ENCODE measurements around the gene PLCB3. TPM values are rescaled to one million over a fixed set of nuclear protein-coding genes. Genes with fewer than 3 reads are reported as not detected.
A peak's percentile ranks its signal among the peaks of the same experiment; 100 is the strongest.

PLCB3 gene
- total and polyA plus RNA-seq, 2 of the 13 experiments (the other 11 are each of a cell fraction or from before 2014, with no cell fraction given), result 7.5 to 13.8 TPM

DNA sequence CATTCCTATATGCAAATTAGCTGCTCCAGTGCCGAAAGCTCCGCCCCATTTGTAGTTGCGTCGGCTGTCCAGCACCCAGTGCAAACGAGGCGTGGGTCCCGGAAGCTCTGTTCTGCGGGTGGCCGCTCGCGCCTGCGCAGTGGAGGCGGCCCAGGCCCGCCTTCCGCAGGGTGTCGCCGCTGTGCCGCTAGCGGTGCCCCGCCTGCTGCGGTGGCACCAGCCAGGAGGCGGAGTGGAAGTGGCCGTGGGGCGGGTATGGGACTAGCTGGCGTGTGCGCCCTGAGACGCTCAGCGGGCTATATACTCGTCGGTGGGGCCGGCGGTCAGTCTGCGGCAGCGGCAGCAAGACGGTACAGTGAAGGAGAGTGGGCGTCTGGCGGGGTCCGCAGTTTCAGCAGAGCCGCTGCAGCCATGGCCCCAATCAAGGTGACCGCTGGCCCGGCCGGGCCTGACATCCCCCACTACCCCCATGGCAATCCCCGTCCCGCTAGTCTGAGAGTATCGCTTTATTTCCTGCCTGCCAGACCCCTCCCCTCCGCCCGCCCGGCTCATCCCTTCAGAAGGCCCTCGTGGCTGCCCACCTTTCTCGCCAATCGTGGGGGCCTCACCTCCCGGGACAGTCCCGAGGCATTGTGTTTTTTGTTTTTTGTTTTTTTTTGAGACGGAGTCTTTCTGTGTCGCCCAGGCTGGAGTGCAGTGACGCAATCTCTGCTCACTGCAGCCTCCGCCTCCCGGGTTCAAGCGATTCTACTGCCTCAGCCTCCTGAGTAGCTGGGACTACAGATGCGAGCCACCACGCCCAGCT, 66.8 kb downstream of the PLCB3 start, which contains the start of gene PRDX5 (continued):
- TF ChIP-seq FOXC1 (CRISPR knock-in tag; IDR thresholded peaks at IDR 0.05; ENCODE audit: borderline replicate concordance) (peak; percentile 76), RBM22 (optimal IDR thresholded peaks at IDR 0.05; ENCODE audit: low read length) (no peak), ATAD3A (CRISPR knock-in tag; IDR thresholded peaks at IDR 0.05) (no peak), ZNF33B (CRISPR knock-in tag; IDR thresholded peaks at IDR 0.05) (no peak), SMAD9 (CRISPR knock-in tag; IDR thresholded peaks at IDR 0.05) (no peak), ZNF556 (CRISPR knock-in tag; IDR thresholded peaks at IDR 0.05; ENCODE audit: borderline replicate concordance) (peak; percentile 46; the same call in 1 of the 2 replicates), ZBTB21 (CRISPR knock-in tag; IDR thresholded peaks at IDR 0.05) (no peak), ZNF577 (CRISPR knock-in tag; IDR thresholded peaks at IDR 0.05; ENCODE audit: borderline replicate concordance, low read depth) (no peak), ZNF75D (CRISPR knock-in tag; IDR thresholded peaks at IDR 0.05; ENCODE audit: borderline replicate concordance) (no peak), CAMTA2 (CRISPR knock-in tag; IDR thresholded peaks at IDR 0.05; ENCODE audit: borderline replicate concordance) (no peak), ZNF136 (CRISPR knock-in tag; IDR thresholded peaks at IDR 0.05; ENCODE audit: low read depth) (0 out of 2 replicates have a peak, but pooled peaks have one; percentile 34), SAFB2 (CRISPR knock-in tag; IDR thresholded peaks at IDR 0.05; ENCODE audit: borderline replicate concordance, low read depth) (peak; percentile 75), GATAD1 (CRISPR knock-in tag; IDR thresholded peaks at IDR 0.05) (no peak; the same call in 1 of the 2 replicates), THAP11 (CRISPR knock-in tag; IDR thresholded peaks at IDR 0.05) (no peak; the same call in 1 of the 2 replicates), ZFY (CRISPR knock-in tag; IDR thresholded peaks at IDR 0.05) (peak; percentile 75), ZFP82 (CRISPR knock-in tag; IDR thresholded peaks at IDR 0.05; ENCODE audit: borderline replicate concordance) (no peak), TBL1XR1 (IDR thresholded peaks at IDR 0.05; ENCODE audit: borderline replicate concordance, low read length, partially characterized antibody) (no peak), RFX3 (CRISPR knock-in tag; IDR thresholded peaks at IDR 0.05) (no peak), HNRNPL (IDR thresholded peaks at IDR 0.05; ENCODE audit: low read depth, low read length) (peak; percentile 69; the same call in 1 of the 2 replicates)
- TF ChIP-seq, protein P1, sequence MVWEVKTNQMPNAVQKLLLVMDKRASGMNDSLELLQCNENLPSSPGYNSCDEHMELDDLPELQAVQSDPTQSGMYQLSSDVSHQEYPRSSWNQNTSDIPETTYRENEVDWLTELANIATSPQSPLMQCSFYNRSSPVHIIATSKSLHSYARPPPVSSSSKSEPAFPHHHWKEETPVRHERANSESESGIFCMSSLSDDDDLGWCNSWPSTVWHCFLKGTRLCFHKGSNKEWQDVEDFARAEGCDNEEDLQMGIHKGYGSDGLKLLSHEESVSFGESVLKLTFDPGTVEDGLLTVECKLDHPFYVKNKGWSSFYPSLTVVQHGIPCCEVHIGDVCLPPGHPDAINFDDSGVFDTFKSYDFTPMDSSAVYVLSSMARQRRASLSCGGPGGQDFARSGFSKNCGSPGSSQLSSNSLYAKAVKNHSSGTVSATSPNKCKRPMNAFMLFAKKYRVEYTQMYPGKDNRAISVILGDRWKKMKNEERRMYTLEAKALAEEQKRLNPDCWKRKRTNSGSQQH (CRISPR knock-in tag; IDR thresholded peaks at IDR 0.05; ENCODE audit: low read depth), result no peak
- TF ChIP-seq, protein P2, sequence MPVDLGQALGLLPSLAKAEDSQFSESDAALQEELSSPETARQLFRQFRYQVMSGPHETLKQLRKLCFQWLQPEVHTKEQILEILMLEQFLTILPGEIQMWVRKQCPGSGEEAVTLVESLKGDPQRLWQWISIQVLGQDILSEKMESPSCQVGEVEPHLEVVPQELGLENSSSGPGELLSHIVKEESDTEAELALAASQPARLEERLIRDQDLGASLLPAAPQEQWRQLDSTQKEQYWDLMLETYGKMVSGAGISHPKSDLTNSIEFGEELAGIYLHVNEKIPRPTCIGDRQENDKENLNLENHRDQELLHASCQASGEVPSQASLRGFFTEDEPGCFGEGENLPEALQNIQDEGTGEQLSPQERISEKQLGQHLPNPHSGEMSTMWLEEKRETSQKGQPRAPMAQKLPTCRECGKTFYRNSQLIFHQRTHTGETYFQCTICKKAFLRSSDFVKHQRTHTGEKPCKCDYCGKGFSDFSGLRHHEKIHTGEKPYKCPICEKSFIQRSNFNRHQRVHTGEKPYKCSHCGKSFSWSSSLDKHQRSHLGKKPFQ (CRISPR knock-in tag; IDR thresholded peaks at IDR 0.05; ENCODE audit: insufficient replicate concordance), result peak; percentile 46
- TF ChIP-seq, protein P3, sequence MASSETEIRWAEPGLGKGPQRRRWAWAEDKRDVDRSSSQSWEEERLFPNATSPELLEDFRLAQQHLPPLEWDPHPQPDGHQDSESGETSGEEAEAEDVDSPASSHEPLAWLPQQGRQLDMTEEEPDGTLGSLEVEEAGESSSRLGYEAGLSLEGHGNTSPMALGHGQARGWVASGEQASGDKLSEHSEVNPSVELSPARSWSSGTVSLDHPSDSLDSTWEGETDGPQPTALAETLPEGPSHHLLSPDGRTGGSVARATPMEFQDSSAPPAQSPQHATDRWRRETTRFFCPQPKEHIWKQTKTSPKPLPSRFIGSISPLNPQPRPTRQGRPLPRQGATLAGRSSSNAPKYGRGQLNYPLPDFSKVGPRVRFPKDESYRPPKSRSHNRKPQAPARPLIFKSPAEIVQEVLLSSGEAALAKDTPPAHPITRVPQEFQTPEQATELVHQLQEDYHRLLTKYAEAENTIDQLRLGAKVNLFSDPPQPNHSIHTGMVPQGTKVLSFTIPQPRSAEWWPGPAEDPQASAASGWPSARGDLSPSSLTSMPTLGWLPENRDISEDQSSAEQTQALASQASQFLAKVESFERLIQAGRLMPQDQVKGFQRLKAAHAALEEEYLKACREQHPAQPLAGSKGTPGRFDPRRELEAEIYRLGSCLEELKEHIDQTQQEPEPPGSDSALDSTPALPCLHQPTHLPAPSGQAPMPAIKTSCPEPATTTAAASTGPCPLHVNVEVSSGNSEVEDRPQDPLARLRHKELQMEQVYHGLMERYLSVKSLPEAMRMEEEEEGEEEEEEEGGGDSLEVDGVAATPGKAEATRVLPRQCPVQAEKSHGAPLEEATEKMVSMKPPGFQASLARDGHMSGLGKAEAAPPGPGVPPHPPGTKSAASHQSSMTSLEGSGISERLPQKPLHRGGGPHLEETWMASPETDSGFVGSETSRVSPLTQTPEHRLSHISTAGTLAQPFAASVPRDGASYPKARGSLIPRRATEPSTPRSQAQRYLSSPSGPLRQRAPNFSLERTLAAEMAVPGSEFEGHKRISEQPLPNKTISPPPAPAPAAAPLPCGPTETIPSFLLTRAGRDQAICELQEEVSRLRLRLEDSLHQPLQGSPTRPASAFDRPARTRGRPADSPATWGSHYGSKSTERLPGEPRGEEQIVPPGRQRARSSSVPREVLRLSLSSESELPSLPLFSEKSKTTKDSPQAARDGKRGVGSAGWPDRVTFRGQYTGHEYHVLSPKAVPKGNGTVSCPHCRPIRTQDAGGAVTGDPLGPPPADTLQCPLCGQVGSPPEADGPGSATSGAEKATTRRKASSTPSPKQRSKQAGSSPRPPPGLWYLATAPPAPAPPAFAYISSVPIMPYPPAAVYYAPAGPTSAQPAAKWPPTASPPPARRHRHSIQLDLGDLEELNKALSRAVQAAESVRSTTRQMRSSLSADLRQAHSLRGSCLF (CRISPR knock-in tag; IDR thresholded peaks at IDR 0.05; ENCODE audit: borderline replicate concordance), result no peak
